IPS-11a (cell line): ENCODE results near the gene GON4L.
A peak's percentile ranks its signal among the peaks of the same experiment; 100 is the strongest.
"Not testable (repeated sequence)": the region's sequence is repeated elsewhere in the genome, so short reads cannot be mapped to it uniquely, and the experiment has no call there.

Experiments
- H3K4me3 ChIP-seq: one replicate; pipeline ENCODE4 v1.5.1; 2013; ENCODE audit warnings: low read depth, low read length, control low read depth

The GON4L gene

DNA sequence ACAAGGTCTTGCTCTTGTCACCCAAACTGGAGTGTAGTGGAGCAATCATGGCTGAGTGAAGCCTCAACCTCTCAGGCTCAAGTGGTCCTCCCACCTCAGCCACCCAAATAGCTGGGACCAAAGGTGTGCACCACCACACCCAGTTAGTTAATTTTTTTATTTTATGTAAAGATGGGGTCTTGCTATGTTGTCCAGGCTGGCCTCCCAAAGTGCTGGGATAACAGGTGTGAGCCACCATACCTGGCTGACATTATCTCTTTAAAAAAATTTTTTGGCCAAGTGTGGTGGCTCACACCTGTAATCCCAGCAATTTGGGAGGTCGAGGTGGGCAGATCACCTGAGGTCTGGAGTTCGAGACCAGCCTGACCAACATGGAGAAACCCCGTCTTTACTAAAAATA, 98.0 kb downstream of the GON4L start:
- not testable (repeated sequence) for H3K4me3 ChIP-seq

GRCh38 chr1:155748141-155748540, 108.9 kb downstream of the GON4L start:
- H3K4me3 ChIP-seq: not testable (repeated sequence)

- H3K4me3 ChIP-seq: not testable (repeated sequence)
Measured at GRCh38 chr1:155747586-155747985, 109.4 kb downstream of the GON4L start.

DNA sequence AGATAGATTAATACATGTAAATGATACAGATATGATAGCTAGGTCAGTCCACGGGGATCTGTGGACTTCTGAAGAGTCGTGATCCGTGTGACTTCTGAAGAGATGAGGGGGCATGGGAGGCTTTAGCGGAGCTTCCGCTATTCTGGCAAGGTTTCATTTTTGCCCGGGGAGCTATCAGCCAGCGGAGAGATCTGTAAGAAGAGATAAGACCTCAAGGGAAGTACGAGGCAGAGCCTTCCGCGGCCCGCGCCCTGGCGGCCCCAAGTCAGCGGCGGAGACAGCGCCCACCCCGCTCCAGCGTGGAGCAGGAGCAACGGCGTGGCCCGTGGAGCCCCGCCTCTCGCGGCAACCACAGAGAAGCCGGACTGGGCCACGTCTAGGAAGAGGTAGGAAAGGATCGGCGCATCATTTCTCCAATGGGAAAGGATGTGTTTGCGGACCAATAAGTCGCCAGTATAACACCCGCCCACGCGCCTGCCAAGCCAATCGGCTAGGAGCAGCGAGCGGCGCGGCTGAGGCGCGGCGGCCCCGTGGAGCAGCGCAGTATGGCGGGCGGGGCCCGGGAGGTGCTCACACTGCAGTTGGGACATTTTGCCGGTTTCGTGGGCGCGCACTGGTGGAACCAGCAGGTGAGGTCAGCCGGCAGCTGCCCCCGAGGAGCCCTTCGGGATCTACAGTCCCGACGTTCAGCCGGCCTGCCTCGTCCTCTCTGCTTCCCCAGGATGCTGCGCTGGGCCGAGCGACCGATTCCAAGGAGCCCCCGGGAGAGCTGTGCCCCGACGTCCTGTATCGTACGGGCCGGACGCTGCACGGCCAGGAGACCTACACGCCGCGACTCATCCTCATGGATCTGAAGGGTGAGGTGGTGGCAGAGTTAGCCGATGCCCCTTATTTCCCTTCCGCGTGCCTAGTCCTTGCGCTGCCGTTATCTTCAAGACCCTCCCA, 111.5 kb downstream of the GON4L start:
- peak overlapping the region; percentile 69 for H3K4me3 ChIP-seq

- H3K4me3 ChIP-seq: peak overlapping the region; percentile 69
Measured at GRCh38 chr1:155744711-155745283, 112.2 kb downstream of the GON4L start.

- H3K4me3 ChIP-seq: no peak overlapping the region
Measured at GRCh38 chr1:155741908-155742307, 115.1 kb downstream of the GON4L start.

DNA sequence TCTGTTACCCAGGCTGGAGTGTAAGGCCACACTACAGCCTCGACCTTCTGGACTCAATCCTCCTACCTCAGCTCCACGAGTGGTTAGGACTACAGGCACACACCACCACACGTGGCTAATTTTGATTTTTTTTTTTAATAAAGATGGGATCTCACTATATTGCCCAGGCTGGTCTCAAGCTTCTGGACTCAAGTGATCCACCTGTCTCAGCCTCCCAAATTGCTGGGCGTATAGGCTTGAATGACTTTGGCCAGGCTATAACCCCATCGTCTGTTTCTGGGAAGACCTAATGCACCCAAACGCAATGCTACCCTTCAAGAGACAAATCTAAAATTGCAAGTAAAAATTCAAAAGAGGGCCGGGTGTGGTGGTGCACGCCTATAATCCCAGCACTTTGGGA, 116.0 kb downstream of the GON4L start:
- H3K4me3 ChIP-seq: no peak overlapping the region

DNA sequence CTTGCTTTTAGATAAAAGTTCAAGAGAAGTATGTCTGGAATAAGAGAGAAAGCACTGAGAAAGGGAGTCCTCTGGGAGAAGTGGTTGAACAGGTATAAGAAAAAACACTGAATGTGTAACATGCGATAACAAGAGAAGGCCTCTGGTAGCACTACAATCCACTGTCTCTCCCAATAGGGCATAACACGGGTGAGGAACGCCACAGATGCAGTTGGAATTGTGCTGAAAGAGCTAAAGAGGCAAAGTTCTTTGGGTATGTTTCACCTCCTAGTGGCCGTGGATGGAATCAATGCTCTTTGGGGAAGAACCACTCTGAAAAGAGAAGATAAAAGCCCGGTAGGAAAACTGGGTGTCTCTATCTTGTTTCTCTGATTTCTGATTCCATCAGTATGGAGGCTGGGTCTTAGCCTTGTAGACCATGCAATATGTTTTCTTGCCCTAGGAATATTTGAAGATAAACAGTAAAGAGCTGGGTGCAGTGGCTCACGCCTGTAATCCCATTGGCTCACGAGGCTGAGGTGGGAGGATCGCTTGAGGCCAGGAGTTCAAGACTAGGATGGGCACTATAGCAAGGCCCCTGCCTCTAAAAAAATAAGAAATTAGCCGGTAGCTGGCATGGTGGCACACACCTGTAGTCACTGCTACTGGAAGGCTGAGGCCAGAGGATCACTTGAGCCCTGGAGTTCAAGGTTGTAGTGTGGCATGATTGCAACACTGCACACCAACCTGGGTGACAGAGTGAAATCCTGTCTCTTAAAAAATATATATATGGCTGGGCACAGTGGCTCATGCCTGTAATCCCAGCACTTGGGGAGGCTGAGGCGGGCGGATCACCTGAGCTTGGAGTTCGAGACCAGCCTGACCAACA, 127.7 kb downstream of the GON4L start:
- H3K4me3 ChIP-seq: no peak overlapping the region

GRCh38 chr1:155725142-155725541, 131.9 kb downstream of the GON4L start:
- H3K4me3 ChIP-seq: no peak overlapping the region

GRCh38 chr1:155719703-155720102, 137.3 kb downstream of the GON4L start:
- no peak overlapping the region for H3K4me3 ChIP-seq

- H3K4me3 ChIP-seq: not testable (repeated sequence)
Measured at GRCh38 chr1:155718524-155719115, 138.4 kb downstream of the GON4L start.

DNA sequence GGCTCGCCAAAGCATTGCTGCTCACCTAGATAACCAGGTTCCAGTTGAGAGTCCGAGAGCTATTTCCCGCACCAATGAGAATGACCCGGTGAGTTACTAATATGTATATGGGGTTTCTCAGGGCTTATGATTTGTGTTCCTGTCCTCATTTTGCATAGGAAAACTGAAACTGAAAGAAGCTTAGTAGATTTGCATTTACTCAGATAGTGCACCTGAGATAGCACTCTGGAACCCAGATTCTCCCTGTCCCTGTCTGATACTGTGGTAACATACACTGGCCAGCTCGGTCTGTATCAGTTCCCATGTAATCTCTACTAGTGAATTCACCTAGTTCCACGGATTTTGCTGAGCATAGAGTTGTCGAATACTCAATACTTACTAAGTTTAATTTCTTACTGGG, 140.0 kb downstream of the GON4L start:
- H3K4me3 ChIP-seq: no peak overlapping the region

DNA sequence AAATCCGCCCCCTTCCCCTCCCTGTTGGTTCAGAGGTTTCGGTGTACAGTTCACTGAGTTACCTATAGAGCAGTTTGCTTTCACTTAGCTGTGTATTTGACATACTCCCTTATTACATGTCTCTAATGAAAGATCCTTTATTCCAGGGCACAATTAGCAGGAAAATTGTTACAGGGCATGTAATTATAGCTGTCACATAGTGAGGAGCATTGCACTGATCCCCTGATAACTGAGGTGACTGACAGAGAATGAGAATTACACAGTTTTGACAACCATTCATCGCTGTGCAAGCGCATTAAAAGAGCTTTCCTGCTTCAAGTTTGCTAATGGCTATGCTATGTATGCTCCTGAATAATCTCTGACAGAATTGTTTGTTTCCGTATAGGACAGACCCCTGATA, 141.2 kb downstream of the GON4L start:
- H3K4me3 ChIP-seq: no peak overlapping the region

GRCh38 chr1:155715056-155715455, 142.0 kb downstream of the GON4L start:
- H3K4me3 ChIP-seq: not testable (repeated sequence)

GRCh38 chr1:155713075-155713474, 143.9 kb downstream of the GON4L start:
- no peak overlapping the region for H3K4me3 ChIP-seq

- H3K4me3 ChIP-seq: not testable (repeated sequence)
Measured at GRCh38 chr1:155712636-155713035, 144.4 kb downstream of the GON4L start.

DNA sequence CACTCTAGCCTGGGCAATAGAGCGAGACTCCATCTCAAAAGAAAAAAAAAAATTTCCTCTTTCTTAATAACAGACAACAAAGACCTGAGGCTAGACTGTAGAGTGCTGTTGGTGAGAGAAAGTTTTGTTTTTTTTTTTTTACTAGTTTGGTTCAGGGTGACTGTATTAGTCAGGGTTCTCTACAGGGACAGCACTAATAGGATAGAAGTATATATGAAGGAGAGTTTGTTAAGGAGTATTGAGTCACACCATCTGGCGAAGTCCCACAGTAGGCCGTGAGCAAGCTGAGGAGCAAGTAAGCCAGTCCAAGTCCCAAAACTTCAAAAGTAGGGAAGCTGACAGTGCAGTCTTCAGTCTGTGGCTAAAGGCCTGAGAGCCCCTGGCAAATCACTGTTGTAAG, 145.6 kb downstream of the GON4L start:
- not testable (repeated sequence) for H3K4me3 ChIP-seq

- no peak overlapping the region for H3K4me3 ChIP-seq
Measured at GRCh38 chr1:155709391-155709790, 147.6 kb downstream of the GON4L start.

DNA sequence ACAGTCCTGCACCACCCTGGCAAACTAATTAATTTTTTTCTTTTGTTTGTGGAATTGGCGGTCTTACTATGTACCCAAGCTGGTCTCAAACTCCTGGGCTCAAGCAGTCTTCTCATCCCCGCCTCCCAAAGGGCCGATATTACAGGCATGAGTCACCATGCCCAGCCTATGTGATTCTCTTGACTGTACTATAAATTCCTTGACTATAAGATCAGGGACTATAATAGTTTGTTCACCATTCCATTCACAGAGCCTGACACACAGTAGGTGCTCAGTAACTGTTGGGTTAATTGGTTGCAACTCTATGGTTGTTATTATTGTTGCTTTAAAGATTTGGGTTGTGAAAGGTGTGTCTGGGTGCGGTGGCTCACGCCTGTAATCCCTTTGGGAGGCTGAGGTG, 150.9 kb downstream of the GON4L start:
- no peak overlapping the region for H3K4me3 ChIP-seq

DNA sequence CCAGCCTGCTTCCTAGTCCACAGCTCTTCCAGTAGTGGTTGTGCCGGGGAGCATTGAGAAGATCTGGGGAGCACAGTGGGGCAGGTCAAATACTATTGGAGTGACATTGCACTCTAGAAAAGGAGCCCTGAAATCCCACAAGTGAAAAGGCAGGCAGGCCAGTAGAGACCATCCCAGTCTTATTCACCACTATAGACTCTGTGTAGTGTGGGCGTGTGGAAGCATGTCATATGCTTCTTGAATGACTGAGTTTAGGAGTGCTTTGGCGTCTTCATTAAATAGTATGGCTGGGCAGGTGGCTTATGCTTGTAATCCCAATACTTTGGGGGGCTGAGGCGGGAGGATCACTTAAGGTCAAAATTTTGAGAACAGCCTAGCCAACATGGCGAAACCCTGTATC, 152.6 kb downstream of the GON4L start:
- not testable (repeated sequence) for H3K4me3 ChIP-seq

DNA sequence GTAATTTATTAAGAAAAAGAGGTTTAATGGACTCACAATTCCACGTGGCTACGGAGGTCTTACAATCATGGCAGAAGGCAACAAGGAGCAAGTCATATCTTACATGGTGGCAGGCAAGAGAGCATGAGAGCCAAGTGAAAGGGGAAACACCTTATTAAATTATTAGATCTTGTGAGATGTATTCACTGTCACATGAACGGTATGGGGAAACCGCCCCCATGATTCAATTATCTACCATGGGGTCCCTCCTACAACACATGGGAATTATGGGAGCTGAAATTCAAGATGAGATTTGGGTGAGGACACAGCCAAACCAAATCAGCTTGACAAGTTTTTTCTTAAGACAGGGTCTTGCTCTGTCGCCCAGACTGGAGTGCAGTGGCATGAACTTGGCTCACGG, 153.8 kb downstream of the GON4L start:
- no peak overlapping the region for H3K4me3 ChIP-seq
